SK-N-DZ (cell line): Measurements from ENCODE around the gene DNER.
"Not testable (repeated sequence)": the region's sequence is repeated elsewhere in the genome, so short reads cannot be mapped to it uniquely, and the experiment has no call there.

ENCODE experiments used
- DNase-seq: peaks from one replicate; pipeline ENCODE4 v3.0.0-alpha.2; 2015; ENCODE audit warnings: low spot score
- small RNA-seq, 2 experiments: library from RNA; depleted of rRNA; stranded (forward); fragments of <200 nt; gene quantifications; one replicate each; pipeline ENCODE3, GENCODE V24; 2014

The DNER gene

DNA sequence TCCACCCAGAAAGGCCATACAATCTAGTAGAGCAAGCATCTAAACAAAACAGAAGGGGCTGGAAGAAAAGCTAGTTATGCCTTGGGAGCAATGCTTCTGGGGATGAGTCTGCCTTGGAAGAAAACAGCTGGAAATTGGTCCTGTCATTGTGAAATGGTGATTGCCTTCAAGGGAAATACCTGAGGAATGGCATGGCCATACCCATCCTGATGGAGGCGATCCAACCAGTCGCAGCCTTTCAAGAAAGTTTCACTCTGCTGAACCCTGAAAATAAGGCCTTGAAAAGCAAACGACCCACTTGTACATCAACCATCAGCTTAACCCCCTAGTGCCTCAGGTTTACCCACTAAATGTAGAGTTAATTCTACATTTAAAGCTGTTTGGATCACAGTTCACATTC is 370.7 kb downstream of the DNER start:
- no peak for DNase-seq

- DNase-seq, result no peak
These were observed 372.0 kb downstream of the DNER start for GRCh38 chr2:229342376-229342775.

DNA sequence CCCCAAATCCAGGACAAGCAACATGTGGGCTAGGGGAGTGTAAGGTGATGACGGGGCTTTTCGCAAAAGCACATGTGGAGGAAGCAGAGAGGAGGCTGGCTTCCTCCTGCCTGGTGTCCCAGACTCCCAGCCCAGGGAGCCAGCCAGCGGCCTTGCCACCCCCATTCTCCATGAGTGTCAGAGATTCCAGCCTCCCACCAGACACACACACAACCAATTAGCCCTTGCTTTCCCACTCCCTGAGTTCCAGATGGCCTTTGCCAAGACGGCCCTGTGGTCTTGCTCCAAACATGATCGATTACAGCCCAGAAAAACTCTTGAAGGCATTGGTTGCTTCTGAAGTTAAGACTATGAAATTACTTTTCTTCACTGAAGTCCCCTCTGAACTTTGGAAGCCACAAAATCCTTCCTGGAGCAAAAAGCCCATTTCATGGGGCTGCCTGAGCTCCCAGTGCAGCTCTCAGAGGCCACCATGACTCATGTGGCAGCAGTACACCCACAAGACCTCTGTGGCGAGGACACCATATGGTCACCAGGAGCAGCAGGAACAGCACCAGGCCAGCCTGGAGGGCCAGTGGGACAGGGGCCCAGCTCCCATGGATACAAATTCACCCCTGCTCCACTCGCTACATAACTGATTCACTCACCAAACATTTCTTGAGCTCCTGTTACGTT is 374.1 kb downstream of the DNER start:
- DNase-seq, result no peak

GRCh38 chr2:229339618-229340017 is 374.7 kb downstream of the DNER start:
- no peak for DNase-seq

DNA sequence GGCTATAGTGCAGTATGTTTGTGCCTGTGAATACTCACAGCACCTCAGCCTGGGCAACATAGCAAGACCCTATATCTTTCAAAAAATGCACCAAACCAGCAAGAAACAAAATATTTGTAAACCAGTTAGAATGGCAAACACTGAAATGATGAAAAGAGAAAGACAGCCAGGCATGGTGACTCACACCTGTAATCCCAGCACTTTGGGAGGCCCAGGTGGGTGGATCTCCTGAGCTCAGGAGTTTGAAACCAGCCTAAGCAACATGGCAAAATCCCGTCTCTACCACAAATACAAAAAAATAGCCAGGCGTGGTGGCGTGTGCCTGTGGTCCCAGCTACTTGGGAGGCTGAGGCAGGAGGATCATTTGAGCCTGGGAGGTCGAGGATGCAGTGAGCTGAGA is 375.2 kb downstream of the DNER start:
- not testable (repeated sequence) for DNase-seq

GRCh38 chr2:229335877-229336346 is 378.4 kb downstream of the DNER start:
- no peak for DNase-seq

GRCh38 chr2:229335330-229335729 is 379.0 kb downstream of the DNER start:
- no peak for DNase-seq

GRCh38 chr2:229330952-229331351 is 383.4 kb downstream of the DNER start:
- DNase-seq, result no peak

DNA sequence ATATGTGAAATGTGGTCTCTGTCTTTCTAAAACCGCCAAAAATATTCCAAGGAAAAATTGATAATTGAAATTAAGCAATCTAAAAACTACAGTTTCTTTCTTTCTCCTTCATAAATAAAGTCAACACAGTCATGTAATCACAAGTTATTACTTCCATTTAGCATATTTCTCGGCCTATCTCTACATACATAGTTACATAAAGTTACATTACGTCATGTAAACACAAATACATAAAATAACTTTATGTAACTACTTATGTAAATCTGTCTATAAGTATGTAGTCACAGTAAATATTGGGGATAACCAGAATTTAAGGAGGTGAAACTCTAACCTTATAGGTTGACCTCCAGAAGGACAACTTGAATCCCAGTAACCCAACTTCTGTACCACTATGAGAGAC is 394.8 kb downstream of the DNER start:
- DNase-seq, result no peak

- no peak for DNase-seq
These were observed 400.2 kb downstream of the DNER start for GRCh38 chr2:229314117-229314516.

- no peak for DNase-seq
These were observed 400.8 kb downstream of the DNER start for GRCh38 chr2:229313591-229313990.

Small RNA genes lying within 50 kb of the gene (small RNA-seq; reads per million reads assigned to genes)
- 0.05 to 0.18 reads per million in 2 experiments for gene RNU7-9P
